ENCODE results near the gene PRSS57.
"Not testable (repeated sequence)": the region's sequence is repeated elsewhere in the genome, so short reads cannot be mapped to it uniquely, and the experiment has no call there.

Gene PRSS57

DNA sequence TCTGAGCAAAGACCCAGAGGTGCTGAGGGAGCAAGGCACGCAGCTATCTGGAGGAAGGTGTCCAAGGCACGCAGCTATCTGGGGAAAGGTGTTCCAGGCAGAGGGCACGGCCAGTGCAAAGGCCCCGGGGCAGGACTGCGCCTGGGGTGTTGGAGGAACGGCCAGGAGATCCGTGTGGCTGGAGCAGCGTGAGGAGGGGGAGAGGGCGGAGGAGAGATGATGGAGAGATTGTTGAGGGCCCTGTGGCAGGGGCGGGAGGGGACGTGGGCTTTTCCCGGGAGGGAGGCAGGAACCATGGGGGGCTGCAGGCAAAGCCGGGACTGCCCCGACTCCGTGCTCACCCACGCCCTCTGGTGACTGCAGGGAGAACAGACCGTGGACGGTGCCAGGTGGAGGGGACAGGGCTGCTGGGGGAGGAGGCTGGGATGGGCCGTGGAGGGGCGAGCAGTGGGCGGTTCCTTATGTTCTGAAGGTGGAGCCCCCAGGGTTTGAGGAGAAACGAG lies 42.4 kb upstream of the PRSS57 start:
- H3K27me3 ChIP-seq: no peaks in the 10 kb centered on the region
- peaks cover 0 to 26% (median 24%) of the 10 kb centered on the region in 10 experiments; a peak in 16 of 20 replicates for H3K4me1 ChIP-seq
- no peak overlapping the region for H3K4me2 ChIP-seq
- no peak overlapping the region for H3K9ac ChIP-seq
- peaks cover 0 to 4% (median under 1%) of the 10 kb centered on the region in 11 experiments; a peak in 12 of 22 replicates for H3K9me3 ChIP-seq (replicated peaks in 1 of 11)
- H3K36me3 ChIP-seq: peaks cover 5 to 55% (median 18%) of the 10 kb centered on the region in 11 experiments; a peak in 17 of 22 replicates
- H4K20me1 ChIP-seq: peaks cover 0 to 16% (median 4%) of the 10 kb centered on the region in 11 experiments; a peak in 6 of 22 replicates
- TF ChIP-seq Cebpa-rat (IDR thresholded peaks at IDR 0.05): no peak
- no peak overlapping the region for H3K27ac ChIP-seq
- no peak overlapping the region for H3K4me3 ChIP-seq

GRCh38 chr19:736125-736524 lies 40.9 kb upstream of the PRSS57 start:
- Histone ChIP-seq H3K9me3 (replicated peaks in 1 of 11) (no peaks in the 10 kb centered on the region), H3K27ac (no peak overlapping the region), H3K36me3 (peaks cover 5 to 62% (median 31%) of the 10 kb centered on the region in 11 experiments; a peak in 20 of 22 replicates)

GRCh38 chr19:734716-735115 lies 39.5 kb upstream of the PRSS57 start:
- H3K27ac ChIP-seq: no peak overlapping the region
- no peak overlapping the region for H3K4me3 ChIP-seq
- no peak for TF ChIP-seq Cebpa-rat (IDR thresholded peaks at IDR 0.05)
- H3K4me1 ChIP-seq: peaks cover 0 to 54% (median 52%) of the 10 kb centered on the region in 10 experiments; a peak in 16 of 20 replicates
- peak overlapping the region in 7 of 11 experiments; percentile 14 to 41 (median 36); a peak in 11 of 22 replicates for H3K4me2 ChIP-seq
- H4K20me1 ChIP-seq: peaks cover 0 to 20% (median 4%) of the 10 kb centered on the region in 11 experiments; a peak in 7 of 22 replicates
- peaks cover 5 to 67% (median 28%) of the 10 kb centered on the region in 11 experiments; a peak in 20 of 22 replicates for H3K36me3 ChIP-seq
- peak overlapping the region in 6 of 11 experiments; percentile 5 to 31 (median 20); a peak in 7 of 22 replicates for H3K9ac ChIP-seq
- H3K9me3 ChIP-seq (replicated peaks in 1 of 11): no peaks in the 10 kb centered on the region
- H3K27me3 ChIP-seq: no peaks in the 10 kb centered on the region

More at GRCh38 chr19:736125-736524, 40.9 kb upstream of the PRSS57 start:
- Histone ChIP-seq H4K20me1 (peaks cover 0 to 20% (median 4%) of the 10 kb centered on the region in 11 experiments; a peak in 7 of 22 replicates), H3K4me1 (peaks cover 0 to 40% (median 38%) of the 10 kb centered on the region in 10 experiments; a peak in 16 of 20 replicates), H3K4me2 (no peak overlapping the region), H3K27me3 (no peaks in the 10 kb centered on the region), H3K9ac (no peak overlapping the region), H3K4me3 (no peak overlapping the region)
- TF ChIP-seq Cebpa-rat (IDR thresholded peaks at IDR 0.05): no peak

- Histone ChIP-seq H3K4me2 (peak overlapping the region in 10 of 11 experiments; percentile 6 to 71 (median 56); a peak in 17 of 22 replicates), H4K20me1 (peaks cover 0 to 18% (median 3%) of the 10 kb centered on the region in 11 experiments; a peak in 7 of 22 replicates), H3K4me3 (no peak overlapping the region), H3K27ac (peak overlapping the region in 4 of 11 experiments; percentile 3 to 15 (median 14); a peak in 5 of 22 replicates), H3K4me1 (peaks cover 10 to 77% (median 75%) of the 10 kb centered on the region in 10 experiments), H3K9ac (peak overlapping the region in 5 of 11 experiments; percentile 13 to 41 (median 37); a peak in 5 of 22 replicates), H3K9me3 (replicated peaks in 1 of 11) (no peaks in the 10 kb centered on the region), H3K27me3 (no peaks in the 10 kb centered on the region), H3K36me3 (peaks cover 5 to 60% (median 24%) of the 10 kb centered on the region in 11 experiments; a peak in 20 of 22 replicates)
- TF ChIP-seq Cebpa-rat (IDR thresholded peaks at IDR 0.05): no peak
These were observed 37.2 kb upstream of the PRSS57 start for GRCh38 chr19:732148-733069.

DNA sequence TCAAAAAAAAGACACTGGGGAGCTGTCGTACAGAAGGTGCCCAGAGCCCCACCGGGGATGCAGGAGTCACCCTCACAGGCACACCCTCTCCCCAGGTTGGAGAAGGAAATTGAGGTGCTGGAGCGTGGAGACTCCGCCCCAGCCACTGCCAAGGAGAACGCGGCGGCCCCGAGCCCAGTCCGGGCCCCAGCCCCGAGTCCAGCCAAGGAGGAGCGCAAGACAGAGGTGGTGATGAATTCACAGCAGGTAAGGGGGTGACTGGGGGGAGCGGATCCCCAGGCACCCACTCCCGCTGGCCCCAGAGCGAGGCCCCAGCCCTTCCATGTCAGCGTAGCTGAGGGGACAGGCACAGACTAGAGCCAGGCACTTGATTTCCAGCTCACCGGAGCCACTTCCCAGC lies 35.7 kb upstream of the PRSS57 start:
- H3K4me1 ChIP-seq: peaks cover 13 to 91% (median 85%) of the 10 kb centered on the region in 10 experiments
- H3K36me3 ChIP-seq: peaks cover 0 to 51% (median 18%) of the 10 kb centered on the region in 11 experiments; a peak in 19 of 22 replicates
- H4K20me1 ChIP-seq: peaks cover 0 to 13% (median 4%) of the 10 kb centered on the region in 11 experiments; a peak in 4 of 22 replicates
- no peak for TF ChIP-seq Cebpa-rat (IDR thresholded peaks at IDR 0.05)
- H3K9me3 ChIP-seq (replicated peaks in 1 of 11): no peaks in the 10 kb centered on the region
- H3K27me3 ChIP-seq: no peaks in the 10 kb centered on the region
- 0 out of 22 replicates have a peak overlapping the region, but pooled peaks of 1 of the 11 experiments have one; percentile 8 for H3K9ac ChIP-seq
- peak overlapping the region in 1 of 11 experiments; percentile 15; a peak in 1 of 22 replicates for H3K27ac ChIP-seq
- peak overlapping the region in 8 of 11 experiments; percentile 19 to 71 (median 50); a peak in 15 of 22 replicates for H3K4me2 ChIP-seq
- no peak overlapping the region for H3K4me3 ChIP-seq

GRCh38 chr19:729965-730668 lies 34.9 kb upstream of the PRSS57 start:
- H3K27me3 ChIP-seq: no peaks in the 10 kb centered on the region
- H3K4me2 ChIP-seq: peak overlapping the region in 8 of 11 experiments; percentile 7 to 96 (median 88); a peak in 14 of 22 replicates
- H3K9ac ChIP-seq: no peak overlapping the region
- no peak for TF ChIP-seq Cebpa-rat (IDR thresholded peaks at IDR 0.05)
- H3K36me3 ChIP-seq: peaks cover 0 to 51% (median 18%) of the 10 kb centered on the region in 11 experiments; a peak in 16 of 22 replicates
- H4K20me1 ChIP-seq: peaks cover 0 to 19% (median 4%) of the 10 kb centered on the region in 11 experiments; a peak in 4 of 22 replicates
- H3K27ac ChIP-seq: peak overlapping the region in 2 of 11 experiments; percentile 15 to 38; a peak in 1 of 22 replicates
- H3K4me3 ChIP-seq: no peak overlapping the region
- peaks cover 13 to 99% (median 93%) of the 10 kb centered on the region in 10 experiments for H3K4me1 ChIP-seq
- H3K9me3 ChIP-seq (replicated peaks in 1 of 11): no peaks in the 10 kb centered on the region

DNA sequence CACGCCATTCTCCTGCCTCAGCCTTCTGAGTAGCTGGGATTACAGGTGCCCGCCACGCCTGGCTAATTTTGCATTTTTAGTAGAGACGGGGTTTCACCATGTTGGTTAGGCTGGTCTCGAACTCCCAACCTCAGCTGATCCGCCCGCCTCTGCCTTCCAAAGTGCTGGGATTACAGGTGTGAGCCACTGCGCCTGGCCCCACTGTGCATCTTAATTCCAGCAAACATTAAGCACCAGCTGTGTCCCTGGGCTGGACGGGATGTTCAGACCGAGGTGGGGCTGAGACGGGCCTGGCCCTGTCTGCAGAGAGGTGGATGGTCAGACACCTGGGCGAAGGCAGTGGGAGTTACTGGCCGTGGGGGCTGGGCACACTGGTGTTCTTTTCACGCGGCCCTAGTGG lies 34.3 kb upstream of the PRSS57 start:
- H4K20me1 ChIP-seq: peaks cover 0 to 19% (median 4%) of the 10 kb centered on the region in 11 experiments; a peak in 4 of 22 replicates
- H3K36me3 ChIP-seq: peaks cover 0 to 46% (median 18%) of the 10 kb centered on the region in 11 experiments; a peak in 16 of 22 replicates
- not testable (repeated sequence) for H3K9ac ChIP-seq; H3K4me3 ChIP-seq; H3K27me3 ChIP-seq; H3K9me3 ChIP-seq (replicated peaks in 1 of 11)
- H3K27ac ChIP-seq: peak overlapping the region in 2 of 11 experiments; percentile 15 to 38; a peak in 1 of 22 replicates
- peak overlapping the region in 8 of 11 experiments; percentile 4 to 96 (median 89); a peak in 12 of 22 replicates for H3K4me2 ChIP-seq
- H3K4me1 ChIP-seq: peaks cover 13 to 99% (median 92%) of the 10 kb centered on the region in 10 experiments

- peaks cover 0 to 40% (median 15%) of the 10 kb centered on the region in 11 experiments; a peak in 16 of 22 replicates for H3K36me3 ChIP-seq
- H3K9ac ChIP-seq: peak overlapping the region; percentile 35 to 77 (median 66); a peak in 19 of 22 replicates
- peaks cover 0 to 11% (median 0%) of the 10 kb centered on the region in 11 experiments; a peak in 3 of 22 replicates for H3K27me3 ChIP-seq
- peak overlapping the region in 6 of 10 experiments; percentile 1 to 38 (median 21); a peak in 6 of 20 replicates for H3K4me3 ChIP-seq
- H4K20me1 ChIP-seq: peaks cover 0 to 35% (median 0%) of the 10 kb centered on the region in 11 experiments; a peak in 7 of 22 replicates
- TF ChIP-seq Cebpa-rat (IDR thresholded peaks at IDR 0.05): no peak
- peaks cover 17 to 99% (median 93%) of the 10 kb centered on the region in 10 experiments for H3K4me1 ChIP-seq
- H3K27ac ChIP-seq: peak overlapping the region in 10 of 11 experiments; percentile 15 to 92 (median 76); a peak in 19 of 22 replicates
- peak overlapping the region; percentile 68 to 96 (median 89) for H3K4me2 ChIP-seq
- no peaks in the 10 kb centered on the region for H3K9me3 ChIP-seq (replicated peaks in 1 of 11)
These were observed 32.8 kb upstream of the PRSS57 start for GRCh38 chr19:728011-728410.
